Heart left ventricle (tissue), 16 donors: Measurements from ENCODE around the gene ZNF736. TPM values are rescaled to one million over a fixed set of nuclear protein-coding genes. Genes with fewer than 3 reads are reported as not detected.

Experiments
- ATAC-seq, 4 donors: fragments of 200-7000 bp; cut with Tn5 transposase; one replicate each; pipeline ENCODE4 v1.9.1; 2020 to 2022; ENCODE audit warnings: moderate library complexity in 4 of 4, mild to moderate bottlenecking in 3 of 4, moderate number of reproducible peaks in 1 of 4
- DNase-seq, 5 donors: peaks; one replicate each; pipeline ENCODE4 v3.0.0-alpha.2; 2020
- H3K27ac ChIP-seq, 12 donors: fragments of 200-600 bp; sonication (generic) in 4 of 12; one replicate each; pipeline versions ENCODE4 v1.5.0 to v1.8.0; 2016 to 2022; ENCODE audit warnings: mild to moderate bottlenecking in 2 of 12
- H3K27me3 ChIP-seq, 9 donors: fragments of 200-600 bp; sonication (generic) in 2 of 9; one replicate each; pipeline versions ENCODE4 v1.5.1 to v1.8.0; 2016 to 2022; ENCODE audit warnings: mild to moderate bottlenecking in 3 of 9
- H3K36me3 ChIP-seq, 9 donors: fragments of 200-600 bp; sonication (generic) in 2 of 9; one replicate each; pipeline versions ENCODE4 v1.5.0 to v1.8.0; 2018 to 2022; ENCODE audit warnings: mild to moderate bottlenecking in 2 of 9
- H3K4me1 ChIP-seq, 12 donors: fragments of 200-600 bp; sonication (generic) in 4 of 12; one replicate each; pipeline versions ENCODE4 v1.5.0 to v1.8.0; 2016 to 2022; ENCODE audit warnings: mild to moderate bottlenecking in 3 of 12
- H3K4me3 ChIP-seq, 12 donors: fragments of 200-600 bp; sonication (generic) in 4 of 12; one replicate each; pipeline versions ENCODE4 v1.5.0 to v1.8.0; 2017 to 2022; ENCODE audit warnings: mild to moderate bottlenecking in 9 of 12, moderate library complexity in 4 of 12
- H3K9me3 ChIP-seq, 12 donors: fragments of 200-600 bp; sonication (generic) in 4 of 12; one replicate each; pipeline versions ENCODE4 v1.5.0 to v1.8.0; 2016 to 2022; ENCODE audit warnings: mild to moderate bottlenecking in 1 of 12
- CTCF ChIP-seq, 12 donors: fragments of 200-600 bp; sonication (generic) in 4 of 12; IDR thresholded peaks; one replicate each; pipeline versions ENCODE4 v1.5.0 to v1.8.0; 2018 to 2022; ENCODE audit warnings: antibody characterized with exemption in 12 of 12, mild to moderate bottlenecking in 5 of 12
- POLR2A ChIP-seq, 2 donors: fragments of 450-650 bp; IDR thresholded peaks; one replicate each; pipeline ENCODE4 v1.6.1; 2017; ENCODE audit warnings: antibody characterized with exemption in 2 of 2, mild to moderate bottlenecking in 2 of 2, moderate library complexity in 2 of 2
- WGBS, 4 donors: extraction: QIAGEN DNeasy Blood & Tissue Kit in 2 of 4; methylation state at CpG; one replicate each; pipeline versions ENCODE4 v1.1.5 to v1.1.7; 2013 to 2018; 5-methylcytosine and 5-hydroxymethylcytosine counted together
- intact Hi-C, 10 donors: fragments of 100-400 bp; cut with DNase I; formaldehyde crosslinking; loops; one replicate each; pipeline versions ENCODE4 v1.11.1 to v1.14.2; 2022
- long read RNA-seq, 3 donors: library from polyadenylated mRNA; unstranded; transcript quantifications; one replicate each; pipeline ENCODE4 v2.0.0, GENCODE V29; 2020 to 2021
- polyA plus RNA-seq, 2 donors: library from polyadenylated mRNA; stranded (reverse); fragments of 200-250 nt; gene quantifications; one replicate each; pipeline ENCODE4 v1.2.3, GENCODE V29; 2013
- total RNA-seq, 9 donors: library from RNA; depleted of rRNA in 2 of 9; stranded (reverse); fragments of >200 nt in 2 of 9; fragmentation: NEBNext Ultra II Directional in 3 of 9; extraction: Animal tissue kit (Norgen Biotek cat#: 25700) in 3 of 9; gene quantifications; one replicate each; pipeline versions ENCODE4 v1.1.0 to v1.2.4, GENCODE V29; 2016 to 2023
- donor health status: ischemic (EF 13 %, LVEDD 7.1; RV severe dilation, severe dysfunction).
- donor health status: healthy with polysubstance abuse.
- donor health status: DM: no; HTN: yes; CAD: no.
- donor health status: DM: no; HTN: no; CAD: no.
- donor health status: ischemic (EF 25% LVEDD 6.9; RV normal size, moderate dysfunction).
- donor health status: ischemic (EF 25% LVEDD 5.7; RV mildly dilated, moderate dysfunction).
- donor health status: healthy.
- donor health status: DM: yes; HTN: yes; CAD: no.
- donor health status: ischemic (EF 35%, LVEDD 5.7; RV mildly dilated, moderate dysfunction).
- donor health status: nonischemic (EF 11% LVEDD 7.7; RV severe dilation, severe dysfunction).
- donor health status: DM: yes; HTN: yes; CAD: no.
- donor health status: PGD.
- donor health status: ischemic (EF 29% LVEDD 5.4; RV normal size, mild dysfunction).
- donor health status: nonischemic (EF 23%, LVEDD 6.1; RV moderate dilation, normal function).

Gene ZNF736
- 1 to 10 TPM; 2.5 to 9.0 (median 3.9) TPM for total RNA-seq
- polyA plus RNA-seq, result 1 to 10 TPM; 1.4 to 3.9 TPM
- long read RNA-seq, donor 1, partial matches to known transcripts, result 0 of 2 reads
- long read RNA-seq, donor 1, other reads (novel, unspliced or antisense), result 1 of 2 reads
- long read RNA-seq, donor 2, partial matches to known transcripts, result 0 of 6 reads
- long read RNA-seq, donor 2, other reads (novel, unspliced or antisense), result 6 of 6 reads
- long read RNA-seq, donor 3, partial matches to known transcripts, result 0 of 1 reads
- long read RNA-seq, donor 3, other reads (novel, unspliced or antisense), result 1 of 1 reads

GRCh38 chr7:64313740-64314491 is at the start of gene ZNF736:
Gene ZNF736, plus strand, starts transcription at chr7:64313961. Its CDS starts 190 bp downstream, at chr7:64314151.
- DNase-seq (peak; percentile 89 to 93 (median 92)), ATAC-seq (peak; percentile 99 to 100 (median 100))
- intact Hi-C loops, result loop anchor here in 3 of 10 donors (5.0 to 10.0 kb wide), 4 partner anchors 251 to 481 kb away; partner anchors contain the start of genes ZNF138 (in 1 of the 3) and ZNF680 (in 1 of the 3)
- Histone ChIP-seq H3K27ac (peak within 1 kb of the TSS in 11 of 12 donors; percentile 24 to 79 (median 58)), H3K36me3 (no peaks in the 10 kb centered on the region), H3K4me3 (peak within 1 kb of the TSS; percentile 51 to 89 (median 73)), H3K9me3 (no peaks in the 10 kb centered on the region), H3K4me1 (peaks cover 0 to 25% (median 16%) of the 10 kb centered on the region in 12 donors), H3K27me3 (no peaks in the 10 kb centered on the region)
- 0 to 1% (median 0%) methylated on average over 31 to 33 of the region's 33 CpGs for WGBS, 4 donors
- TF ChIP-seq POLR2A (IDR thresholded peaks at IDR 0.05) (peak in 1 of 2 donors; percentile 61), CTCF (IDR thresholded peaks at IDR 0.05) (no peak)

GRCh38 chr7:64266341-64266919 is 47.3 kb upstream of the ZNF736 start:
- H3K36me3 ChIP-seq, result no peaks in the 10 kb centered on the region
- whole genome bisulfite sequencing, 4 donors, result 53 to 84% (median 82%) methylated on average over 1 of the region's 1 CpG
- H3K9me3 ChIP-seq, result peaks cover 0 to 75% (median 48%) of the 10 kb centered on the region in 12 donors
- ATAC-seq (no peak), DNase-seq (no peak)
- H3K27me3 ChIP-seq, result no peaks in the 10 kb centered on the region
- H3K4me1 ChIP-seq, result no peaks in the 10 kb centered on the region
- intact Hi-C loops, result no loop called here
- no peak overlapping the region for H3K4me3 ChIP-seq
- no peak for TF ChIP-seq CTCF (IDR thresholded peaks at IDR 0.05)
- no peak for TF ChIP-seq POLR2A (IDR thresholded peaks at IDR 0.05)
- H3K27ac ChIP-seq, result no peak overlapping the region

GRCh38 chr7:64277630-64278029 is 36.1 kb upstream of the ZNF736 start:
- Histone ChIP-seq H3K9me3 (peaks cover 0 to 19% (median 0%) of the 10 kb centered on the region in 12 donors), H3K27ac (no peak overlapping the region), H3K36me3 (no peaks in the 10 kb centered on the region), H3K27me3 (no peaks in the 10 kb centered on the region), H3K4me3 (no peak overlapping the region), H3K4me1 (no peaks in the 10 kb centered on the region)
- ATAC-seq (no peak), DNase-seq (no peak)
- WGBS, 4 donors, result 28 to 48% (median 36%) methylated on average over 2 of the region's 2 CpGs
- intact Hi-C loops, result loop anchor here in 1 of 10 donors (10.0 kb wide), 1 partner anchor 53 kb away; the partner anchor contains the start of gene ZNF679
- no peak for TF ChIP-seq CTCF (IDR thresholded peaks at IDR 0.05)
- no peak for TF ChIP-seq POLR2A (IDR thresholded peaks at IDR 0.05)
